Measurements from ENCODE around the gene EIF4B.

DNA sequence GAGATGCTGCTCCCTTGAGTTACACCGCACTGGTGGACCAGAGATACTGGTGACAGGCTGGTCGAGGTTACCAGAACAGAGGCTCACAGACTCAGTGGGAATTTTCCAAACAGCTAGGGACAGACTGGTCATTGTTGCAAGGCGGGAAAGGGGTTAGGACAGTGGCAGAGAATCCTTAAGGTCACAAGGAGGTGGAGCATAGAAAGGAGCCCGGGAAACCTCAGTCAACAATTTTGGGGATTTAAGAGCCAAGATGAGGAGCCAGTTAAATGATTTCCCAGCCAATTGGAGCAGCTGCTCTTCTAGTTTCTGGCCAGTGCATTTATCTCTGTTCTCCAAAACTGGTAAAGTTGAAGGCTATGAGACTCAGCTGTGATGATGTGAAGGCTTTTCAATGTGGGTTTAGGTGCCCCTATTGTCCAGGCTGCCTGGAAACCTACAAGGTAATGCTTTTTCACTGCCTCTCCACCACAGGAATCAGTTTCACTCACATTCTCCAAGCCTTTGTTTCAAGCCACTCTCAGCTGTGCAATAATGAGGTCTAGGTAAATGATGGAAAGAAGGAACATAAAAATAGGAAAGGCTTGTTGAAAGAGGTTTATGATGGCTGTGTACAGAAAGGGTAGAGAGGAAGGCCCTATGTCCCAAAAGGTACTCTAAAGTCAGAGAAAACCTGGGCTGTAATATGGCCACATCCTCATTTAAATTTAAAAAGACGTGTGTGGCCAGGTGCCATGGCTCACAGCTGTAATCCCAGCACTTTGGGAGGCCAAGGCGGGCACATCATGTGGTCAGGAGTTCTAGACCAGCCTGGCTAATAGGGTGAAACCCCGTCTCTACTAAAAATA is 36.6 kb downstream of the EIF4B start:
- TF ChIP-seq EZH2phosphoT487 (IDR thresholded peaks at IDR 0.05; ENCODE audit: insufficient read depth, low read depth), result no peak
- TF ChIP-seq EZH2 (IDR thresholded peaks at IDR 0.05; ENCODE audit: insufficient read depth, poor library complexity, severe bottlenecking), result no peak
